ENCODE results near the gene RFNG.

The RFNG gene

GRCh38 chr17:82092628-82092994, 41.0 kb upstream of the RFNG start:
- Histone ChIP-seq H4K91ac (ENCODE audit: low read depth, low read length) (no peak overlapping the region), H3K4me3 (ENCODE audit: low read depth, low read length) (no peak overlapping the region), H2AFZ (ENCODE audit: insufficient read depth, low read length, poor library complexity) (no peak overlapping the region), H3K79me2 (ENCODE audit: control insufficient read depth, insufficient read depth, low read length, poor library complexity) (peaks cover 20% of the 10 kb centered on the region), H3K14ac (ENCODE audit: low read length) (no peak overlapping the region), H3K4me2 (ENCODE audit: low read length) (no peak overlapping the region), H2BK12ac (ENCODE audit: low read length) (no peak overlapping the region), H3K27me3 (ENCODE audit: insufficient read depth, low read length) (no peaks in the 10 kb centered on the region), H3K9ac (ENCODE audit: low read length) (no peak overlapping the region), H2BK120ac (ENCODE audit: insufficient read depth, low read length, poor library complexity) (no peak overlapping the region), H3K4me1 (ENCODE audit: control insufficient read depth in 1 of 2, insufficient read depth in 2 of 2, low read length in 2 of 2) (peaks cover 15 to 20% of the 10 kb centered on the region in 2 experiments), H3K9me3 (ENCODE audit: insufficient read depth, low read depth, low read length) (peaks cover 5% of the 10 kb centered on the region), H3K23ac (ENCODE audit: low read length) (no peak overlapping the region), H2BK5ac (ENCODE audit: low read depth, low read length, poor library complexity) (no peak overlapping the region), H2AK5ac (ENCODE audit: low read length) (no peak overlapping the region), H3K36me3 (ENCODE audit: control insufficient read depth in 1 of 2, insufficient read depth in 2 of 2, low read length in 2 of 2) (peaks cover 84% of the 10 kb centered on the region in 2 experiments), H3K27ac (ENCODE audit: low read depth, low read length) (no peak overlapping the region), H3K18ac (ENCODE audit: low read length) (no peak overlapping the region), H4K12ac (ENCODE audit: low read depth, low read length) (no peak overlapping the region), H4K8ac (ENCODE audit: low read depth, low read length) (no peak overlapping the region), H3K79me1 (ENCODE audit: low read length) (peaks cover 10% of the 10 kb centered on the region), H3K4ac (ENCODE audit: low read depth, low read length) (no peak overlapping the region)
- no peak for DNase-seq
- no CpG with 5 or more reads among the region's 20 CpGs for WGBS (ENCODE audit: extremely low coverage, insufficient coverage, insufficient read length)

- Histone ChIP-seq H2BK120ac (ENCODE audit: insufficient read depth, low read length, poor library complexity) (no peak overlapping the region), H4K12ac (ENCODE audit: low read depth, low read length) (no peak overlapping the region), H3K23ac (ENCODE audit: low read length) (no peak overlapping the region), H3K4me1 (ENCODE audit: control insufficient read depth in 1 of 2, insufficient read depth in 2 of 2, low read length in 2 of 2) (peaks cover 15 to 17% of the 10 kb centered on the region in 2 experiments), H4K91ac (ENCODE audit: low read depth, low read length) (no peak overlapping the region), H2AK5ac (ENCODE audit: low read length) (no peak overlapping the region), H2BK12ac (ENCODE audit: low read length) (no peak overlapping the region), H2AFZ (ENCODE audit: insufficient read depth, low read length, poor library complexity) (no peak overlapping the region), H3K36me3 (ENCODE audit: control insufficient read depth in 1 of 2, insufficient read depth in 2 of 2, low read length in 2 of 2) (peaks cover 89% of the 10 kb centered on the region in 2 experiments), H3K27ac (ENCODE audit: low read depth, low read length) (no peak overlapping the region), H3K14ac (ENCODE audit: low read length) (no peak overlapping the region), H3K4ac (ENCODE audit: low read depth, low read length) (no peak overlapping the region), H3K79me2 (ENCODE audit: control insufficient read depth, insufficient read depth, low read length, poor library complexity) (peaks cover 16% of the 10 kb centered on the region), H2BK5ac (ENCODE audit: low read depth, low read length, poor library complexity) (no peak overlapping the region), H3K4me3 (ENCODE audit: low read depth, low read length) (no peak overlapping the region), H4K8ac (ENCODE audit: low read depth, low read length) (no peak overlapping the region), H3K4me2 (ENCODE audit: low read length) (no peak overlapping the region), H3K27me3 (ENCODE audit: insufficient read depth, low read length) (no peaks in the 10 kb centered on the region), H3K9me3 (ENCODE audit: insufficient read depth, low read depth, low read length) (peaks cover 7% of the 10 kb centered on the region), H3K79me1 (ENCODE audit: low read length) (peaks cover 5% of the 10 kb centered on the region), H3K9ac (ENCODE audit: low read length) (no peak overlapping the region), H3K18ac (ENCODE audit: low read length) (no peak overlapping the region)
- DNase-seq = no peak
- WGBS (ENCODE audit: extremely low coverage, insufficient coverage, insufficient read length) = no CpG with 5 or more reads among the region's 23 CpGs
Measured at GRCh38 chr17:82092094-82092586, 40.5 kb upstream of the RFNG start.

- H3K4ac ChIP-seq (ENCODE audit: low read depth, low read length) = no peak overlapping the region
- no peaks in the 10 kb centered on the region for H3K79me1 ChIP-seq (ENCODE audit: low read length)
- no peak overlapping the region for H3K9ac ChIP-seq (ENCODE audit: low read length)
- no peak overlapping the region for H4K8ac ChIP-seq (ENCODE audit: low read depth, low read length)
- no peak overlapping the region for H3K23ac ChIP-seq (ENCODE audit: low read length)
- H3K36me3 ChIP-seq (ENCODE audit: control insufficient read depth in 1 of 2, insufficient read depth in 2 of 2, low read length in 2 of 2) = peaks cover 95% of the 10 kb centered on the region in 2 experiments
- H2BK12ac ChIP-seq (ENCODE audit: low read length) = no peak overlapping the region
- no peak overlapping the region for H2AFZ ChIP-seq (ENCODE audit: insufficient read depth, low read length, poor library complexity)
- WGBS (ENCODE audit: extremely low coverage, insufficient coverage, insufficient read length) = no CpG with 5 or more reads among the region's 37 CpGs
- H3K79me2 ChIP-seq (ENCODE audit: control insufficient read depth, insufficient read depth, low read length, poor library complexity) = peaks cover 9% of the 10 kb centered on the region
- H3K4me3 ChIP-seq (ENCODE audit: low read depth, low read length) = no peak overlapping the region
- H3K4me1 ChIP-seq (ENCODE audit: control insufficient read depth in 1 of 2, insufficient read depth in 2 of 2, low read length in 2 of 2) = peaks cover 8 to 10% of the 10 kb centered on the region in 2 experiments
- no peak overlapping the region for H2BK120ac ChIP-seq (ENCODE audit: insufficient read depth, low read length, poor library complexity)
- no peak overlapping the region for H4K12ac ChIP-seq (ENCODE audit: low read depth, low read length)
- H3K18ac ChIP-seq (ENCODE audit: low read length) = no peak overlapping the region
- no peak overlapping the region for H4K91ac ChIP-seq (ENCODE audit: low read depth, low read length)
- H2BK5ac ChIP-seq (ENCODE audit: low read depth, low read length, poor library complexity) = no peak overlapping the region
- H3K14ac ChIP-seq (ENCODE audit: low read length) = no peak overlapping the region
- DNase-seq = no peak
- H3K4me2 ChIP-seq (ENCODE audit: low read length) = no peak overlapping the region
- no peaks in the 10 kb centered on the region for H3K27me3 ChIP-seq (ENCODE audit: insufficient read depth, low read length)
- no peak overlapping the region for H3K27ac ChIP-seq (ENCODE audit: low read depth, low read length)
- H2AK5ac ChIP-seq (ENCODE audit: low read length) = no peak overlapping the region
- peaks cover 7% of the 10 kb centered on the region for H3K9me3 ChIP-seq (ENCODE audit: insufficient read depth, low read depth, low read length)
Measured at GRCh38 chr17:82091264-82092066, 39.9 kb upstream of the RFNG start.

GRCh38 chr17:82090549-82091263, 39.1 kb upstream of the RFNG start:
- Histone ChIP-seq H4K12ac (ENCODE audit: low read depth, low read length) (no peak overlapping the region), H3K27ac (ENCODE audit: low read depth, low read length) (no peak overlapping the region), H3K14ac (ENCODE audit: low read length) (no peak overlapping the region), H3K4me1 (ENCODE audit: control insufficient read depth in 1 of 2, insufficient read depth in 2 of 2, low read length in 2 of 2) (peaks cover under 1 to 3% of the 10 kb centered on the region in 2 experiments), H3K9me3 (ENCODE audit: insufficient read depth, low read depth, low read length) (peaks cover 11% of the 10 kb centered on the region), H4K91ac (ENCODE audit: low read depth, low read length) (no peak overlapping the region), H4K8ac (ENCODE audit: low read depth, low read length) (no peak overlapping the region), H3K4me2 (ENCODE audit: low read length) (no peak overlapping the region), H3K36me3 (ENCODE audit: control insufficient read depth in 1 of 2, insufficient read depth in 2 of 2, low read length in 2 of 2) (peaks cover 95% of the 10 kb centered on the region in 2 experiments), H3K18ac (ENCODE audit: low read length) (peak overlapping the region; percentile 15), H2AFZ (ENCODE audit: insufficient read depth, low read length, poor library complexity) (no peak overlapping the region), H3K27me3 (ENCODE audit: insufficient read depth, low read length) (no peaks in the 10 kb centered on the region), H2BK12ac (ENCODE audit: low read length) (no peak overlapping the region), H3K9ac (ENCODE audit: low read length) (no peak overlapping the region), H2AK5ac (ENCODE audit: low read length) (no peak overlapping the region), H3K4ac (ENCODE audit: low read depth, low read length) (no peak overlapping the region), H3K23ac (ENCODE audit: low read length) (no peak overlapping the region), H2BK120ac (ENCODE audit: insufficient read depth, low read length, poor library complexity) (no peak overlapping the region), H3K79me1 (ENCODE audit: low read length) (no peaks in the 10 kb centered on the region), H3K79me2 (ENCODE audit: control insufficient read depth, insufficient read depth, low read length, poor library complexity) (peaks cover 3% of the 10 kb centered on the region), H3K4me3 (ENCODE audit: low read depth, low read length) (no peak overlapping the region), H2BK5ac (ENCODE audit: low read depth, low read length, poor library complexity) (no peak overlapping the region)
- DNase-seq = no peak
- WGBS (ENCODE audit: extremely low coverage, insufficient coverage, insufficient read length) = no CpG with 5 or more reads among the region's 29 CpGs

Measured in trophoblast cell (in vitro differentiated cells and primary cell).